Germinal center (tissue), 1 donor: ENCODE measurements around the gene RPL10.

Source experiments
- DNase-seq: peaks from one replicate; pipeline ENCODE4 v3.0.0; 2012; ENCODE audit warnings: mixed read lengths, low spot score

Gene RPL10

GRCh38 chrX:154401045-154401799, 3.0 kb downstream of the RPL10 start:
- no peak for DNase-seq

- no peak for DNase-seq
Measured at GRCh38 chrX:154401918-154402621, 3.9 kb downstream of the RPL10 start.

GRCh38 chrX:154402622-154403127, 4.5 kb downstream of the RPL10 start:
- no peak for DNase-seq

- no peak for DNase-seq
Measured at GRCh38 chrX:154403192-154403591, 5.0 kb downstream of the RPL10 start.

GRCh38 chrX:154403858-154404257, 5.7 kb downstream of the RPL10 start:
- no peak for DNase-seq

GRCh38 chrX:154404625-154405192, 6.5 kb downstream of the RPL10 start:
- DNase-seq: no peak

GRCh38 chrX:154408659-154409221, 10.6 kb downstream of the RPL10 start:
- no peak for DNase-seq

GRCh38 chrX:154409222-154409871, 11.2 kb downstream of the RPL10 start, which contains the start of gene DNASE1L1:
TSS of gene DNASE1L1 (minus strand) at chrX:154409254. CDS start at chrX:154405568, 3,686 bp downstream.
- peak; percentile 17 for DNase-seq

- DNase-seq: peak; percentile 49
Measured at GRCh38 chrX:154411981-154412340, 13.8 kb downstream of the RPL10 start.

- DNase-seq: no peak
Measured at GRCh38 chrX:154412468-154412867, 14.3 kb downstream of the RPL10 start.

- no peak for DNase-seq
Measured at GRCh38 chrX:154413142-154413541, 15.0 kb downstream of the RPL10 start.

- DNase-seq: no peak
Measured at GRCh38 chrX:154417157-154417556, 19.0 kb downstream of the RPL10 start.

- DNase-seq: no peak
Measured at GRCh38 chrX:154419189-154419588, 21.0 kb downstream of the RPL10 start.

- no peak for DNase-seq
Measured at GRCh38 chrX:154419688-154420401, 21.7 kb downstream of the RPL10 start.

GRCh38 chrX:154420402-154420756, 22.2 kb downstream of the RPL10 start:
- no peak for DNase-seq

GRCh38 chrX:154426916-154427770, 29.0 kb downstream of the RPL10 start:
- no peak for DNase-seq

- peak; percentile 89 for DNase-seq
Measured at GRCh38 chrX:154428176-154429171, 30.3 kb downstream of the RPL10 start, which contains the start of gene ATP6AP1. TSS of gene ATP6AP1 (plus strand) at chrX:154428677. CDS start at chrX:154428693, 16 bp downstream.

GRCh38 chrX:154429711-154430110, 31.5 kb downstream of the RPL10 start:
- no peak for DNase-seq

- no peak for DNase-seq
Measured at GRCh38 chrX:154430479-154430878, 32.3 kb downstream of the RPL10 start.
